Kidney glomerular epithelial cell (primary cell): ENCODE results near the gene GOLGA6D.
A peak's percentile ranks its signal among the peaks of the same experiment; 100 is the strongest.
"Not testable (repeated sequence)": the region's sequence is repeated elsewhere in the genome, so short reads cannot be mapped to it uniquely, and the experiment has no call there.

ENCODE experiments used
- DNase-seq: peaks from one replicate; lab custom pipeline; 2025; lab: John Stamatoyannopoulos, UW

The GOLGA6D gene

DNA sequence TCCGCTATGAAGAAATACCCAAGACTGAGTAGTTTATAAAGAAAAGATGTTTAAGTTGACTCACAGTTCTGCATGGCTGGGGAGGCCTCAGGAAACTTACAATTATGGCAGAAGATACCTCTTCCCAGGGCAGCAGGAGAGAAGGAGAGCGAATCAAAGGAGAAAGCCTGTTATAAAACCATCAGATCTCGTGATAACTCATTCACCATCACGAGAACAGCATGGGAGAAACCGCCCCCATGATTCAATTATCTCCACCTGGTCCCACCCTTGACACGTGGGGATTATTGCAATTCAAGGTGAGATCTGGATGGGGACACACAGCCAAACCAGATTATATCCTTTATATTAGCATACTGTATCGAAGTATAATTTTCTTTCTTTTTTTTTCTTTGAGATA lies 49.5 kb downstream of the GOLGA6D start:
- not testable (repeated sequence) for DNase-seq

DNA sequence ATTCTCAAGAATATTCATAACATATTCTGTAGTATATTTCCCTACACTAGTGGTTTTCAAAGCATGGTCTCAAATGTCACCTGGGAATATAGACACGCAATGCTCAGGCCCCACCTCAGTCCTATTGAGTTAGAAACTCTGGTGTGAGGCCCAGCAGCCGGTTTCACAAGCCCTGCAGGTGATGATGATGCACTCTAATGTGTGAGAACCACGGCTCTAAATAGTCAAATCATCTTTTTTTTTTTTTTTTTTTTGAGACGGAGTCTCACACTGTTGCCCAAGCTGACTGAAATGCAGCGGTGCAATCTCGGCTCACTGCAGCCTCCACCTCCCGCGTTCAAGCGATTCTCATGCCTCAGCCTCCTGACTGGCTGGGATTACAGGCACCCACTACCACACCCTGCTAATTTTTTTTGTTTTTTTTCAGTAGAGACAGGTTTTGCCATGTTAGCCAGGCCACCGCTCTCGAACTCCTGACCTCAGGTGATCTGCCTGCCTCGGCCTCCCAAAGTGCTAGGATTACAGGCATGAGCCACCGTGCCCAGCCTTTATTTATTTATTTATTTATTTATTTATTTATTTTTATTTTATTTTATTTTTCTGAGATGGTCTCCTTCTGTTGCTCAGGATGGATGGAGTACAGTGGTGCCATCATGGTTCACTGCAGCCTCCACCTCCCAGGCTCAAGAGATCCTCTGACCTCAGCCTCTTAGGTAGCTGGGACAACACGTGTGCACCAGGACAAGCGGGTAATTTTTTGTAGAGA lies 51.2 kb downstream of the GOLGA6D start:
- not testable (repeated sequence) for DNase-seq

DNA sequence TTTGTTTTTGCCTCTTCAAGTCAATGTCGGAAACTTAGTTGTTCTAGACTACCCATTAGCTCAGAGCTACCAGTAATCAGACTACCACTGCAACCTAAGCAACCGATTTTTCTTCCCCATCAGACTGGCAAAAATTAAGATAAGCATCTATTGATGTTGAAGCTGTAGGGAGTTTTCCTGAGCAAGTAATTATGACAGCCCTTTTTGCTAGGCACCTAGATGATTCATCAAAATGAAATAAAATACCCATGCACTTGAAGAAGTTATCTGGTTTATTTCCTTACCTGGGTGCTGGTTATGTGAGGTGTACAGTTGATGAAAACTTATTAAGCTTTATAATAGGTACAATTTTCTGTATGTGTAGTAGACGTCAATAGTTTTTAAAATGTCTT lies 52.7 kb downstream of the GOLGA6D start:
- DNase-seq: no peak

DNA sequence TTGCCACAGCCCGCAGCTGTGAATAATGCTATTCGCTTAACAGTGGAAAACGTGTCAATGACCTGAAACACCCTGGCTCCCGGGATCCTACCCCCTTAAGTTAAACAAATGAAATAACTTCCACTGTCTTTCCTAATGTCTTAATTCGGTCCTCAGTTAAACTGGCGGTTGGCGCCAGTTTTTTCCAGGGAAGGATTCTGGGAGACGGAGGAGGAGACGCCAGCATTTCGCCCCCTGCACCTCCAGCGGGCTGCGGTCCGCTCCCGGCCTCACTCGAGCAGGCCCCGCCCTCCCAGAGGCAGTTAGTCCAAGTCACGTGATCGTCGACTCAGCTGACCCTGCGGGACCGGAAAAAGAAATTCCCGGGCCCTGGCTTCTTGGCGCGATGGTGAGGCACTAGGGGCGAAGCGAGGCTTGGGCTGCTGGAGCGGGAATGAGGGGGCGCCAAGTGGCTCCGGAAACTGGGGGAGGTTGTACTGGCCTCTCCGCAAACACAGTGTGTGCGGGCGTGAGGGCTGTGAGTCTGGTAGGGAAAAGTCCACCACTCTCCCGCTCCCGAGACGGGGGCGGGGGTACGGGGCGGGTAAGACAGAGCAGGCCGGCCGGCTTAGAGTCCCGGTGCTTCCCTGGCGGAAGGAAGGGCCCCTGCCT lies 53.2 kb downstream of the GOLGA6D start, which contains the start of gene COMMD4:
TSS of gene COMMD4 (plus strand) at position 359 of the 651 bp plus-strand sequence. CDS start at position 386, 27 bp downstream.
- peak; percentile 77 for DNase-seq

DNA sequence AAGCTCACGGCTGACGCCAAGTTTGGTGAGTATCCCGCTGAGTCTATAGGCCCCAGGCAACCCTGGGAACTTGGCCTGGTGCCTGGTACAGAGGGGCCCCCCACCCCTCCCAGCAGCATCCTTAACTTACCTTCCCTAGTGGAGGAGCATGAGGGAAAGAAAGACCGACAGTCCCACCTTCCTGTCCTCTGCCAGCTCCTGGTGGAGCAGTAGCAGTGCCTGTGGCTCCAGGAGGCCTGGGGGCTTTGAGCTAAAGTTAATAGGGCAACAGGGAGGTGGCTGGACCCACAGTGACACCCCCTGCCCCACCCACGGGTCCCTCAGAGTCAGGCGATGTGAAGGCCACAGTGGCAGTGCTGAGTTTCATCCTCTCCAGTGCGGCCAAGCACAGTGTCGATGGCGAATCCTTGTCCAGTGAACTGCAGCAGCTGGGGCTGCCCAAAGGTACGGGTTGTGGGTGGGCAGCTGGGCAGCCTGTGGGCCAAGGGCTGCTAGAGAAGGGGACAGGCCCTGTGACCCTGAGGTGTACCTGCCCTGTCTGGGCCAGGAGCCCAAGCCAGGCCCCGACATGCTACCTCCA lies 56.1 kb downstream of the GOLGA6D start:
- DNase-seq: no peak

DNA sequence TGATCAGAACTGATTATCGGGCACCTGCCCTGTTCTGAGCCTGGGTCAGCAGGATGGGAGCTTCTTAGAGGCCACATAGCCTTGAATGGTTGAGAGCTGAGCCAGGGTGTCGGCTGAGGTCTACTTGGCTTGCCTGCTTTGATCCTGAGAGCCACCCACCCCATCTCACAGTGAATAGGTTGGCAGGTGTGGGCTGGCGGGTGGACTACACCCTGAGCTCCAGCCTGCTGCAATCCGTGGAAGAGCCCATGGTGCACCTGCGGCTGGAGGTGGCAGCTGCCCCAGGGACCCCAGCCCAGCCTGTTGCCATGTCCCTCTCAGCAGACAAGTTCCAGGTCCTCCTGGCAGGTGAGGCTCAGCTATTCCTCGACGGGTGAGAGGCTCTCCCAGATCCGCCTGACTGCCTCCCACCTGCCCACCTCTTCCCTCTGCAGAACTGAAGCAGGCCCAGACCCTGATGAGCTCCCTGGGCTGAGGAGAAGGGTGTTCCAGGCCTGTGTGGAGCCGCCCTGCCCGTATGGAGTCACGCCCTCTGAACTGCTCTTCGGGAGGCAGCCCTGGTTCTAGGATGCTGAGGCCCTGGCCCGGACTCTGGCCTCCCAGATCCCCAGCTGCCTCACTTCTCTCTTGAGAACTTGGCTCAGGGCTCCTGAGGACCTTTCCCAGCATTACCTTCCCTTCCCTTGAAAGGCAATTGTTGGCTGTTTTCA lies 57.1 kb downstream of the GOLGA6D start:
- no peak for DNase-seq

DNA sequence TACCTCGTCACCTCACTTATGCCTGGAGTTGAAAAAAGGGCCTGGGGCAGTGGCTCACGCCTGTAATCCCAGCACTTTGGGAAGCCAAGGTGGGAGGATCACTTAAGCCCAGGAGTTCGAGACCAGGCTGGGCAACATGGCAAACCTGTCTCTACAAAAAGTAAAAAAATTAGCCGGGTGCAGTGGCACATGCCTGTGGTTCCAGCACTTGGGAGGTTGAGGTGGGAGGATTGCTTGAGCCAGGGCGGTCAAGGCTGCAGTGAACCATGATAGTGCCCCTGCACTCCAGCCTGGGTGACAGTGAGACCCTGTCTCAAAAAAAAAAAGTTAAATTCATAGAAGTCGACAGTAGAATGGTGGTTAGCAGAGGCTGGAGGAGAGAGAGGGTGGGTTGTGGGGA lies 59.6 kb downstream of the GOLGA6D start:
- DNase-seq: no peak

DNA sequence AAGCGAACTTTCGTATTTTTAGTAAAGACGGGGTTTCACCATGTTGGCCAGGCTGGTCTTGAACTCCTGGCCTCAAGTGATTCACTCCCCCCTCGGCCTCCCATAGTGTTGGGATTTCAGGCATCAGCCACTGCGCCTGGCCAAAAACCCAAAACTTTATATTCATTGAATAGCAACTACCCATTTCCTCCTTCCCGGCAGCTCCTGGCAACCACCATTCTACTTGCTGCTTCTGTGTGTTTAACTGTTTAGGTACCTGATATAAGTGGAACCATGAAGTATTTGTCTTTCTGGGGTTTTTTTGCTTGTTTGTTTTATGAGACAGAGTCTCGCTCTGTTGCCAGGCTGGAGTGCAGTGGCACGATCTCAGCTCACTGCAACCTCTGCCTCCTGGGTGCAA lies 61.3 kb downstream of the GOLGA6D start:
- DNase-seq: not testable (repeated sequence)
